ENCODE measurements around the gene GOLGA8N.
"Not testable (repeated sequence)": the region's sequence is repeated elsewhere in the genome, so short reads cannot be mapped to it uniquely, and the experiment has no call there.

- not testable (repeated sequence) for TF ChIP-seq YY1 (IDR thresholded peaks at IDR 0.05; ENCODE audit: low read depth, low read length); CEBPB (IDR thresholded peaks at IDR 0.05; ENCODE audit: low read depth, low read length); CTCF (IDR thresholded peaks at IDR 0.05; ENCODE audit: control extremely low read depth in 1 of 3, insufficient read depth in 1 of 3, low read depth in 1 of 3, low read length in 3 of 3); JUN (IDR thresholded peaks at IDR 0.05; ENCODE audit: low read depth, low read length); JUND (IDR thresholded peaks at IDR 0.05; ENCODE audit: low read length); GTF2F1 (IDR thresholded peaks at IDR 0.05; ENCODE audit: borderline replicate concordance, low read depth, low read length); TEAD4 (IDR thresholded peaks at IDR 0.05; ENCODE audit: low read depth, low read length); POLR2A (IDR thresholded peaks at IDR 0.05; ENCODE audit: control extremely low read depth in 1 of 2, low read depth in 2 of 2, low read length in 2 of 2); E2F6 (IDR thresholded peaks at IDR 0.05); MAX (IDR thresholded peaks at IDR 0.05)
Measured at GRCh38 chr15:32562198-32562597, 31.1 kb upstream of the GOLGA8N start.

Data from H1 (cell line).